OCI-LY1 (cell line): ENCODE results near the gene IL6R.

Experiments used
- H2AFZ ChIP-seq: fragments of 200-600 bp; sonication (generic), shearing (Covaris generic); 2 replicates; pipeline ENCODE4 v1.6.0; 2014; ENCODE audit warnings: antibody characterized with exemption, mild to moderate bottlenecking, low read length
- H3F3A ChIP-seq: fragments of 200-600 bp; sonication (generic), shearing (Covaris generic); 2 replicates; pipeline ENCODE4 v1.6.0; 2014; ENCODE audit warnings: mild to moderate bottlenecking, antibody characterized with exemption, low read length, moderate library complexity; ENCODE audit not compliant: insufficient read depth
- H3K27ac ChIP-seq: fragments of 200-600 bp; sonication (generic); 2 replicates; pipeline ENCODE4 v1.5.1; 2014; ENCODE audit warnings: low read length, mixed run types, mild to moderate bottlenecking, low read depth; ENCODE audit not compliant: poor library complexity, severe bottlenecking
- H3K27me3 ChIP-seq: fragments of 200-600 bp; sonication (generic); 2 replicates; pipeline ENCODE4 v1.6.0; 2014; ENCODE audit warnings: antibody characterized with exemption, mild to moderate bottlenecking, low read length, moderate library complexity; ENCODE audit not compliant: insufficient read depth
- H3K36me3 ChIP-seq: fragments of 200-600 bp; sonication (generic); 2 replicates; pipeline ENCODE4 v1.6.1; 2014; ENCODE audit warnings: mild to moderate bottlenecking, antibody characterized with exemption, low read length, moderate library complexity, mixed read lengths; ENCODE audit not compliant: insufficient read depth
- H3K4me1 ChIP-seq: fragments of 200-600 bp; sonication (generic); 2 replicates; pipeline ENCODE4 v1.5.1; 2014; ENCODE audit warnings: mild to moderate bottlenecking, low read length, moderate library complexity; ENCODE audit not compliant: insufficient read depth, severe bottlenecking
- H3K4me2 ChIP-seq: fragments of 200-600 bp; sonication (generic), shearing (Covaris generic); 2 replicates; pipeline ENCODE4 v1.6.1; 2014; ENCODE audit warnings: low read length
- H3K4me3 ChIP-seq: fragments of 200-600 bp; sonication (generic); 2 replicates; pipeline ENCODE4 v1.5.1; 2014; ENCODE audit warnings: low read length, low read depth, mild to moderate bottlenecking, mixed read lengths; ENCODE audit not compliant: poor library complexity, severe bottlenecking
- H3K79me2 ChIP-seq: fragments of 200-600 bp; shearing (Covaris generic); 2 replicates; pipeline ENCODE4 v1.6.1; 2016; ENCODE audit warnings: mixed run types, low read length, mixed read lengths; ENCODE audit not compliant: insufficient read depth
- H3K9ac ChIP-seq: fragments of 200-600 bp; sonication (generic), shearing (Covaris generic); 2 replicates; pipeline ENCODE4 v1.6.1; 2014; ENCODE audit warnings: mild to moderate bottlenecking, low read length, mixed read lengths
- H3K9me2 ChIP-seq: fragments of 200-600 bp; sonication (generic), shearing (Covaris generic); 2 replicates; pipeline ENCODE4 v1.6.1; 2014; ENCODE audit warnings: low read depth, mild to moderate bottlenecking, low read length, mixed read lengths
- H3K9me3 ChIP-seq: fragments of 200-600 bp; shearing (Covaris generic); 2 replicates; pipeline ENCODE4 v1.6.1; 2014; ENCODE audit warnings: low read length, mixed read lengths
- H4K20me1 ChIP-seq: fragments of 200-600 bp; sonication (generic), shearing (Covaris generic); 2 replicates; pipeline ENCODE4 v1.6.0; 2016; ENCODE audit warnings: mild to moderate bottlenecking, low read length; ENCODE audit not compliant: insufficient read depth
- CTCF ChIP-seq: fragments of 200-600 bp; sonication (generic), shearing (Covaris generic); IDR thresholded peaks from 2 replicates; pipeline ENCODE4 v1.5.1; 2017; ENCODE audit warnings: mild to moderate bottlenecking, antibody characterized with exemption, low read length, moderate library complexity, mixed read lengths
- EZH2 ChIP-seq: fragments of 200-600 bp; sonication (generic), shearing (Covaris generic); IDR thresholded peaks from 2 replicates; pipeline ENCODE4 v1.8.0; 2017; ENCODE audit warnings: borderline replicate concordance, mixed run types, mild to moderate bottlenecking, antibody characterized with exemption, low read length, moderate library complexity, mixed read lengths

Gene IL6R

GRCh38 chr1:154469844-154470560 lies 64.9 kb downstream of the IL6R start:
- H2AFZ ChIP-seq: no peak overlapping the region
- no peak overlapping the region for H3K4me3 ChIP-seq
- no peaks in the 10 kb centered on the region; the same call in 1 of the 2 replicates for H3K27me3 ChIP-seq
- no peaks in the 10 kb centered on the region for H3K79me2 ChIP-seq
- no peaks in the 10 kb centered on the region for H3K9me2 ChIP-seq
- no peaks in the 10 kb centered on the region for H3F3A ChIP-seq
- no peaks in the 10 kb centered on the region for H4K20me1 ChIP-seq
- no peaks in the 10 kb centered on the region for H3K36me3 ChIP-seq
- H3K9ac ChIP-seq: no peak overlapping the region
- no peaks in the 10 kb centered on the region for H3K9me3 ChIP-seq
- no peak for TF ChIP-seq CTCF
- TF ChIP-seq EZH2: no peak
- no peak overlapping the region for H3K27ac ChIP-seq
- H3K4me1 ChIP-seq: no peaks in the 10 kb centered on the region
- H3K4me2 ChIP-seq: no peak overlapping the region

GRCh38 chr1:154471304-154471703 lies 66.2 kb downstream of the IL6R start:
- H3K9me3 ChIP-seq: no peaks in the 10 kb centered on the region
- no peaks in the 10 kb centered on the region for H3F3A ChIP-seq
- H3K4me1 ChIP-seq: no peaks in the 10 kb centered on the region
- no peak overlapping the region for H3K9ac ChIP-seq
- H3K27ac ChIP-seq: no peak overlapping the region
- no peak overlapping the region for H2AFZ ChIP-seq
- H3K36me3 ChIP-seq: no peaks in the 10 kb centered on the region
- no peak for TF ChIP-seq EZH2
- TF ChIP-seq CTCF: no peak
- H3K4me3 ChIP-seq: no peak overlapping the region
- H3K9me2 ChIP-seq: no peaks in the 10 kb centered on the region
- no peaks in the 10 kb centered on the region for H3K79me2 ChIP-seq
- no peaks in the 10 kb centered on the region; the same call in 1 of the 2 replicates for H3K27me3 ChIP-seq
- H3K4me2 ChIP-seq: no peak overlapping the region
- no peaks in the 10 kb centered on the region for H4K20me1 ChIP-seq

- H3K4me2 ChIP-seq: no peak overlapping the region
- no peaks in the 10 kb centered on the region for H3K9me2 ChIP-seq
- no peaks in the 10 kb centered on the region for H3K36me3 ChIP-seq
Observed at GRCh38 chr1:154474802-154475201, 69.7 kb downstream of the IL6R start.

More at GRCh38 chr1:154474802-154475201, 69.7 kb downstream of the IL6R start:
- Histone ChIP-seq H3F3A (no peaks in the 10 kb centered on the region), H3K27me3 (no peaks in the 10 kb centered on the region; the same call in 1 of the 2 replicates), H3K4me1 (no peaks in the 10 kb centered on the region), H3K9ac (no peak overlapping the region), H4K20me1 (no peaks in the 10 kb centered on the region), H3K27ac (no peak overlapping the region), H3K9me3 (no peaks in the 10 kb centered on the region), H2AFZ (no peak overlapping the region), H3K4me3 (no peak overlapping the region), H3K79me2 (no peaks in the 10 kb centered on the region)
- no peak for TF ChIP-seq EZH2
- no peak for TF ChIP-seq CTCF
